Fibroblast of gingiva (primary cell): ENCODE data around the gene SMURF1.

Source experiments
- DNase-seq: peaks from one replicate; pipeline ENCODE4 v3.0.0-alpha.2; 2011; ENCODE audit warnings: low read depth

The SMURF1 gene

DNA sequence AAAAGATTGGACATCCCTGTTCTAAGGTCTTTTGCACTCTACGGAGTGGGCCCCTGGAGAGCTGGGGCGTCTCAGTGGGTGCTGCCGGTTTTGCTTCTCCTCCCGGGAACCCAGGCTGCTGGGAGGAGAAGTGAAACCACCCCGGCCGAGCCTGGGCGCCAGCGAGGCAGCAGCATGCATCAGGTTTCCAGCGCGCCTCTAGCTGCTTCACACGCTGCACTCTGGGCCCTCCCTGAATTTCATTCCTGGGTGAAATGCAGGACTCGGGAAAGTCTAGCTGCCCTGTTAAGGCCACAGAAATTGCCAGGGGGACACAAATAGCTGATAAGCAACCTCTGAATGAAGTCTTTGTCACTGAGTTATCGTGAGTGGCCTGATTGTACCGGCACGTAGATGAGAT is 138.1 kb downstream of the SMURF1 start:
- DNase-seq: no peak

DNA sequence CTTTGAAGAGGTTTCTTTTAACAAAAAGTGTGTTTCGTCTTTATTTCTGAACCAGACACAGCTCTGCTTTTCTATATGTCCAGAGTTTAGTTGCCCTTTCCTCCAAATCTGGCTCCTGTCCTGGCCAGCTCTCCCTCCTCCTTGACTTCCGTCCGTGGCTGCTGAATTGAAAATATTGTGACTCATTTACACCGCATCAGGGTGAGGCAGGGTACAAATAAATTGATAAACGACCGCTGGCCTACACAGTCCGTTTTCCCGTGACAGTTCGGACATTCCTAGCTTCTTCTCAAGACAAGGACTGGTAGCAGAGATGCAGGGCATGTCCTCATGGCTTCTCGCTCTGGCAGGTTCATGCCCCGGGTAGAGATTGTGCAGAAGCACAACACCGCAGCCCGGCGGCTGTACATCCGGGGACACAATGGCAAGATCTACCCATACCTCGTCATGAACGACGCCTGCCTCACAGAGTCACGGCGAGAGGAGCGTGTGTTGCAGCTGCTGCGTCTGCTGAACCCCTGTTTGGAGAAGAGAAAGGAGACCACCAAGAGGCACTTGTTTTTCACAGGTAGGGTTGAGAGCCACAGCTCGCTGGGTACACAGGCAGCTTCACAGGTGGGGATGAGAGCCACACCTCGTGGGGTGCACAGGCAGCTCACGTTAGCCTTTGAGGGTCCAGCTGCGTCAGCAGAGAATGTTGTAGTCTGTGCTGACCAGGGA is 139.0 kb downstream of the SMURF1 start:
- DNase-seq: no peak

- peak; percentile 14 for DNase-seq
Measured at GRCh38 chr7:99004216-99004615, 139.7 kb downstream of the SMURF1 start.

GRCh38 chr7:99003419-99003818 is 140.5 kb downstream of the SMURF1 start:
- DNase-seq: no peak

- no peak for DNase-seq
Measured at GRCh38 chr7:99002827-99003212, 141.1 kb downstream of the SMURF1 start.

DNA sequence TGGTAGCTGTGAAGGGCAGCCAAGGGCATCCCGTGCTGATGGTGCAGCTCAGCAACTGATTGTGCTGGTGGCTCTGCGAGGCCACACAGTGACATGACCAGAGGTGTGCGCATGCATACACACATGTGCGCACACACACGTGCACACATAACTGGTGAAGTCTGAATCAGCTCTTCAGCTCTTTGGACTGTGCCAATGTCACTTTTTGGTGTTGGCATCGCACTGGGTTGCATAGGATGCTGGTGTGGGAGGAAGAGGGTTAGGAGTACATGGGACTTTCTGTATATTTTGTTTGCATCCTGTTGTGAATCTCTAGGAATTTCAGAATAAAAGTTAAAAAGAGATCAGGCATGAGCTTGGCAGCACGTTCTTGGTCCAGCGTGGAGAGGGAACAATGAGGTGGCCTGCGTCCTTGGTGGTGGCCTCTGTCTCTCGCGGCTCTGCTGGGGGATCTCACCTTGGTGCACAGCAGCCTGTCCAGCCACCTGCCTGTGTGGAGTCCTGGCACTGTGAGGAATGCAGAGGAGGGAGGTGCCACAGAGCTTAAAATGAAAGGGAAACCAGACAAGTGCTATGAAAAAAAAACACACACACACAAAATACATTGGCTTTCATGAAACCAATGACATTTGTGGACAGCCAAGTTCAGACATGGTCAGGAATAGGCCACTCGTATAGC is 141.6 kb downstream of the SMURF1 start:
- DNase-seq: no peak

DNA sequence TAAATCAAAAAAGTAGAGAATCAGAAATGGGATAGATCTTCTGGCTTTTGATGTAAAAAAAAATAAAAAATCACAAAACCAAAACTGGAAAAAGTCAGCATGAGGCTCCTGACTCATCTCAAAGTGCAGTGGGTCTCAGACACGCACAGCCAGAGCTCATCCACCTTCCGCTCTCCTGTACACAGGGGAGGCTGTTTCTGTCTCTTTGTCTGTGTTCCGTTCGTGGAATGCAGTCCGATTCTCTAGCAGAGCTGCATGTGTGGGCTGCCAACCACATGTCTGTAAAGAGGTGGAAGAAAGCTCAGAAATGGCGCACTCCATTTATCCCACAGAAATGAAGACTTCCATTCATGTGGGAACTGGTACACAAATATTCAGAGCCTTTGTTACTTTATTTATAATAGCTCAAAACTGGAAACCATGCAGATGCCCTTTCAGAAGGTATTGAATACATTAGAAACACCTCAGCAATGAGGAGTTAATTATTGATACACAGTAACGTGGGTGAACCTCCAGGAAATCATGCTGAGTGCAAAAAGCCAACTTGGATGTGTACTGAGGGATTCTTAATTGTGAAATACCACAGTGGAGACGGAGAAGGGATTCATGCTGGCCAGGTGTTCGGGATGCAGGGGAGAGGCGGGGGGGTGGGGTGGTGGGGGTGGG is 142.3 kb downstream of the SMURF1 start:
- DNase-seq: no peak

- no peak for DNase-seq
Measured at GRCh38 chr7:99000904-99001465, 142.9 kb downstream of the SMURF1 start.

GRCh38 chr7:99000196-99000903 is 143.6 kb downstream of the SMURF1 start:
- DNase-seq: no peak

- DNase-seq: no peak
Measured at GRCh38 chr7:98998821-98999725, 144.8 kb downstream of the SMURF1 start.

GRCh38 chr7:98997846-98998245 is 146.1 kb downstream of the SMURF1 start:
- DNase-seq: no peak

DNA sequence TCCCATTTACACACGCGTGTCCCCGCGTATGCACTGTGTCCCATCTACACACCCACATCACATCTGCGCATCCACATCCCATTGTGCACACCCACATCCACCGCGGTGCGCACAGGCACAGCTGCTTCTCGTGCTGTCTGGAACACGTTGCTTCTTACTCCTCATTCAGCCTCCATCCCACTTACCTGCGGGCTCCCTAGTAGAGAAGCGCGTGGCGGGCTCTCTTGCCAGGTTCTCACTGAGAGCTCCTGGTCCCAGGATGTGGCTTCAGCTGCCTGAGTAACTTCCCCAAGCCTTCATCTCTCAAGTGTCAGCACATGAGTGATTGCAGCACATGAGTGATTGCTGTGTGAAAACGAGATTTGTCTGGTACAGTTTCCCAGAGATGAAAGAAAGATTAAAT is 147.8 kb downstream of the SMURF1 start:
- DNase-seq: no peak

DNA sequence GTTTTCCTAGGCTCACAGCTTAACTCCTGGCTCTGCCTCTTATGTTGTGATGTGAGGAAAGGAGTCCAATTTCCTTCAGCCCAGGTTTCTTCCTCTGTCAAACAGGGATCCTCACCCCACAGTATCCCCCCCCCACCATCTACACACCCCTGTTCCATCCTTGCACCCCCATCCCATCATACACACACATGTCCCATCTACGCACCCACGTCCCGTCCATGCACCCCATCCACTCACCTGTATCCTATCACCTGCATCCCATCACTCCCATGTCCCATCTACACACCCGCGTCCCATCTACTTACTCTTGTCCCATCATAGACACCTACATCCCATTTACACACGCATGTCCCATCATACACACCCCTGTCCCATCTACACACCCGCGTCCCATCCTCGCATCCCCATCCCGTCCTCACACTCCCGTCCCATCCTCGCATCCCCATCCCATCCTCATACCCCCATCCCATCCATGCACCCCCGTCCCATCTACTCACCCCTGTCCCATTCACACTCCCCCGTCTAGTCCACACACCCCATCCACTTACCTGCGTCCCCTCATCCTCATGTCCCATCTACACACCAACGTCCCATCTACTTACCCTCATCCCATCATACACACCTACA is 148.3 kb downstream of the SMURF1 start:
- DNase-seq: no peak

GRCh38 chr7:98995111-98995510 is 148.8 kb downstream of the SMURF1 start:
- DNase-seq: no peak

DNA sequence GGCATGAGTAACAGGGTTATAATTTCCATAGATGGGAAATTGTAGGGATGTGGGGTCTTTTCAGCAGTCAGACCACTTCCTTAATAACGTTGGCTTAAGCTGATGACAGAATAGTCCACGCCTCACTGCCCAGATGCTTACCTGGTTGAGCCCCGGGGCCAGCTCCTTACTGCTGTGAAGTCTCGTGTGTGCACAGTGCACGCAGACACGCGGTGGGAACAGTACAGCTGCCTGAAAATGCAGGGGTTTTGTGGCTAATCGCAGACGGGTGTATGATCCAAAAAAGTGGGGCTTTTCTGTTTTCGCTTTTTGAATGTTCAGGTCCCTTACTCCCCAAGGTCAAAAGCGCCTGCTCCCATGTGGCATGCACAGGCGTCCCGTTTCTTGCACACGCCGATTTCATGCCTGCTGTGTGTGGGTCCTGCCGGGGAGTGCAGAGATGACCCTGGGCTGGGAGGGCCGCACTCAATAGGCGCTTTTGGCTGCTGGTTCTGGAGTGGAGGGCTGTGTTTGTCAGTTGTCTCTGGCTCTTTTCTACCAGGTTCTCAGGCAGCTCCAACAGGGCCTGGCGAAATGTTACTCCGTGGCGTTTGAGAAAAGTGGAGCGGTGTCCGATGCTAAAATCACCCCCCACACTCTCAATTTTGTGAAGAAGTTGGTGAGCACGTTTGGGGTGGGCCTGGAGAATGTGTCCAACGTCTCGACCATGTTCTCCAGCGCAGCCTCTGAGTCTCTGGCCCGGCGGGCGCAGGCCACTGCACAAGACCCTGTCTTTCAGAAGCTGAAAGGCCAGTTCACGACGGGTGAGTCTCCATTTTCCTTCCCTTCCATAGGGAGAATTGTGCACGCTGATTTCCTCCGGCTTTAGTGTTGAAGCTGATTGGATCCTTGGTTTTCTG is 149.6 kb downstream of the SMURF1 start:
- DNase-seq: no peak

GRCh38 chr7:98993024-98993897 is 150.6 kb downstream of the SMURF1 start:
- no peak for DNase-seq

DNA sequence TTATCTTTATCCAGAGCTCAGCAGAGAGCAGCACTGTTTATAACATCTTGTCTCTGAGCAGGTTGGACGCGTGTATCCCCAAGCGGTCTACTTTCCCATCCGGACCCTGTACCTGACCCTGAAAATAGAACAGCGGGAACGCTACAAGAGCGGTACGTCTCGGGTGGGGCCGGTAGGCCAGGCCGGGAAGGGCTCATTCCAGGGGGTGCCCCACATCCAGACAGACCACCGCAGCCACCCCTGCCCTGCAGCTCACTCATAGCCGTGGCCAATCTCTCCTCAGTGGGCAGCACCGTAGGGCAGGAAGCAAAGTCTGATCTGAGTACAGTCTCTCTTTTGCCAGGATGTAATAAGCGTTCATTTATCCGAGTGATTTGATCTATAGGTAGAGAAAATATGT is 151.8 kb downstream of the SMURF1 start:
- DNase-seq: no peak

- no peak for DNase-seq
Measured at GRCh38 chr7:98991141-98991540, 152.8 kb downstream of the SMURF1 start.

GRCh38 chr7:98990356-98990755 is 153.6 kb downstream of the SMURF1 start:
- DNase-seq: no peak
